Measurements from ENCODE around the gene SEZ6L2.
"Not testable (repeated sequence)": the region's sequence is repeated elsewhere in the genome, so short reads cannot be mapped to it uniquely, and the experiment has no call there.

Gene SEZ6L2

DNA sequence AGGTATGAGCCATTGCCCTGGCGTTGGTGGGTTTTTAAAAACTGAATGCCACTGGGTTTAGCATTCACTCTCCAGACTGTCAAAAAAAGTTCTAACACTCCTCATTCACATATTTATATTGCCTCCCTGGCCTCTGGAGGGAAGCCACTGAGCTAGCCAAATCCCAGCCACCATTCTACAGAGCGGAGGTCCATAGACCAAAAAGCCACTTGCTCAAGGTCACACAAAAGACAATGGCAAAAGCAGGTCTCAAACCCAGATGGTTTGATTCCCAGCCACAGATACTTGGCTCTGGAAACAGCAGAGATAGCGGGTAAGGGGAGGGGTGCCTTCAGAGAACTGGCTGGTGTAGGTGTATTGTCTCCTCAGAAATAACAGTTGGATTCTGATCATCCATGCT lies 18.3 kb downstream of the SEZ6L2 start:
- no peak for DNase-seq

DNA sequence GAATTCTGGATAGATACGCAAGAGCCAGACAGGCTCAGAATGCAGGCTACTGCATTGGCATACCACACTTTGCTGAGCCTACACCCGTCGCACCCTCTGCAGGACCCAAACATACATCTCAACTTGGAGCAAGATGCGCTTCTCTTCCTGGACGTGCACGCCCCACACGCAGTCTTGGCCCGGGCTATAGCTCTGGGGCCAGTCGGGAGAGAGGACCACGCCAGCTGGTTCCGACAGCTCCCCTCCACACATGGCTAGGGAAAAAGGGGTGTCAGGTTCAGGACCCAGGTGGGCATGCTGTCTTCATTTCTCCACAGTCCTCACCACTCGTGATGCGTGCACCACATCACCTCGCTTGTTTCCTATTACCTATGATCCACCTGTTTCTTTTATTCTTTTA lies 21.2 kb downstream of the SEZ6L2 start:
- DNase-seq, result no peak

DNA sequence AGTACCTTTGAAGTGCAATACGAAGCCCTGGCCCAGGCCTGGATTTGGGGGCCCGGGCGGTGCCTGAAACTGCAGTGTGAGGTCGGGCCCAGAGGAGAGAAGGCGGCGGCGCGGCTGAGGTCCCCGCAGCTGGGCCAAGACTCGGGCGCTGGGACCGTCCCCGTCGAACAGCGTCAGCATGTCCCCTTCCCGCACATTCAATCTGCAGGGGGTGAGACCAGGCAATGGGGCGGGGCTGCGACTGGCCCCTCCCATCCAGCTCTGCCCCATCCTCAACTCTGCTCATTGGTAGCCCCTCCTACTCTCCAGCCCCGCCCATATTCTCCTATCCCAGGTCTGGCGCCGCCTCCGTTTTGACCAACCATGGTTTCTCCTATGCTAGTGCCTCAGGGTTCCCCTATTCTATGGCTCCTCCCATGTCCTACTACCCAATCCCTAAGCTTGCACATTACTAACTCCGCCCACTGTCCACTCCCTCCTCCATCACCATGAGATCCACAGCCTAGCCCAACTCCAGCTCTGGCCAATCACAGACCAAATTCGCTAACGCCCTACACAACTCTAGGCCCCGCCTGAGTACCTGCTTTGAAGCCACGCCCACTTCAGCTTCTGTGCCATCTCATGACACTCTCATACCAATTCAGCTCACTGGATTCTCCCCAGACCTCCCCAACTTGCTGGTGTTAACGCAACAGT lies 21.9 kb downstream of the SEZ6L2 start:
- peak in 1 of 4 experiments; percentile 18 for DNase-seq

DNA sequence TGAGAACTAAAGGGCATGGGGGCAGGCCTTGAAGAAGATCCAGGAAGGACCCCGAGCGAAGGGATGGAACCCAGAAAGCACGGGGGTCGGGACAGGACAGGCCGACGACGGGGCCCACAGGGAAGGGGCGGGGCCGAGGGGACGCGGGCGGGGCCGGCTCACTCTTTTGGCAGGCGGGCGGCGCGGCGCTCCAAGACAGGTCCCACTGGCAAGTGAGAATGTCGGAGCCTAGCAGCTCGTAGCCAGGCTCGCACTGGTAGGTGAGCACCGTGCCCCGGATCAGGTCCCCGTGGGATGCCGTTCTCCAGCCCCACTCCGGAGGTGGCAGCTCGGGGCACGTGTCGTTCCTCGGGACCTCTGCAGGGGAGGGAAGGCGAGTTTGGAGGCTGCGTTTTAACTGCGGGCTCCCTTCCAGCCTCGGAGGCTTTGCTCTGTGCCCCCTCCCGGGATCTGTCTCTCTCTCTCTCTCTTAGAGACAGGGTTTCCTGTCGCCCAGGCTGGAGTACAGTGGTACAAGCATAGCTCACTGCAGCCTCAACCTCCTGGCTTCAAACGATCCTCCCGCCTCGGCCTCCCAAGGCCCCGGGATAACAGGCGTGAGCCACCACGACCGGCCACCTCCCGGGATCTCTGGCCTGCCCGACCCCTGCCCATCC lies 22.6 kb downstream of the SEZ6L2 start:
- peak in 1 of 4 experiments; percentile 10 for DNase-seq

DNA sequence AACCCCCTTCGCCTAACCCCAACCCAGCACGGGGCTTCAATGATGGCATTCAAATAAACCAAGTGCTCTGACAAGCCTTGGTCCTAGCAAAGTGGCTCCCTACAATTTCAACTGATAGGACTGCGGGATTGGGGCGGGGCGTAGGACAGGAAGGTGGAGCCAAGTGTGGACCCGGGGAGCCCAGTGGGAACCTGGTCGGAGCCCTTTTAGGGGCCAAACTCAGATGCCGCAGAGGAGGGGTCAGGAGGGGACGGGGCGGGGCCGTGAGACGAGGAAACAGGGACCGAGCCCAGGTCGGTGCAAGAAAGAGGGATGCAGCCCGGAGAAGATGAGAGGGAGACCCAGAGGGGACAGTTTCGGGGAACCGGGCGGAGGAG lies 23.1 kb downstream of the SEZ6L2 start:
- no peak for DNase-seq

DNA sequence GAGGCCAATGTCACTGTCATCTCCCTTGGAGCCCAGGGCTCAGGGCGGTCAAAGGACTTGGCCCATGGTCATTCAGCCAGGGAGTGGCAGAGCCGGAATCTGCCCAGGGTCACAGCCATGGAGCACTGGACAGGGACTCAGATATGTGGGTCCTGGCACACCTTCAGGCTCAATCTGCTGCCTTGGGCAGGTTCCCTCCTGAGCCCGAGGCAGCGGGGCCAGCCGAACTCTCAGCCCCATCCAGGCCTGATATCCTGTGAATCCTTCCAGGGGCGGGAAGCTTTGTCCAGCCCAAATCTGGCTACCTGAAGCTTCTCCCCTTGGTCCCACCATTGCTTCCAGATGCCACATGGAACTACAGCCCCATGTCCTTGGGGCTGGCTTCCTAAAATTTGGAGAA lies 24.1 kb downstream of the SEZ6L2 start:
- no peak for DNase-seq

DNA sequence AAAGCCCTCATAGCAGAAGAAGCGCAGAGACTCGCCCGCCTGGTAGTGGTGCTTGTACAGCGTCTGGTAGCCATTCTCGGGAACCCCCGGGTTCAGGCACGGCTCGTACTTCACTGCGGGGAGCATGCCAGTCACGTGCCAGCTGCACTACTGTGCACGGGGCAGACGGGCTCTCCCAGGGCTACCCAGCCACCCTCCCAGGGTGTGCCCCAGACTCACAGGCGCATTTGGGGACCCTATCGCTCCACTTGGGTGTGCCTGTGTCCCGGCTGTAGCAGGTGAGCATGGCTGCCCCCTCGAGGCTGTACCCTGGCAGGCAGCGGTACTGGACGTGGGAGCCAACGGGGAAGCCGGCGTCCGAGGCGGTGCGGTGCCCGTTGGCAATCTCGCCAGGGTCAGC lies 26.0 kb downstream of the SEZ6L2 start:
- no peak for DNase-seq

DNA sequence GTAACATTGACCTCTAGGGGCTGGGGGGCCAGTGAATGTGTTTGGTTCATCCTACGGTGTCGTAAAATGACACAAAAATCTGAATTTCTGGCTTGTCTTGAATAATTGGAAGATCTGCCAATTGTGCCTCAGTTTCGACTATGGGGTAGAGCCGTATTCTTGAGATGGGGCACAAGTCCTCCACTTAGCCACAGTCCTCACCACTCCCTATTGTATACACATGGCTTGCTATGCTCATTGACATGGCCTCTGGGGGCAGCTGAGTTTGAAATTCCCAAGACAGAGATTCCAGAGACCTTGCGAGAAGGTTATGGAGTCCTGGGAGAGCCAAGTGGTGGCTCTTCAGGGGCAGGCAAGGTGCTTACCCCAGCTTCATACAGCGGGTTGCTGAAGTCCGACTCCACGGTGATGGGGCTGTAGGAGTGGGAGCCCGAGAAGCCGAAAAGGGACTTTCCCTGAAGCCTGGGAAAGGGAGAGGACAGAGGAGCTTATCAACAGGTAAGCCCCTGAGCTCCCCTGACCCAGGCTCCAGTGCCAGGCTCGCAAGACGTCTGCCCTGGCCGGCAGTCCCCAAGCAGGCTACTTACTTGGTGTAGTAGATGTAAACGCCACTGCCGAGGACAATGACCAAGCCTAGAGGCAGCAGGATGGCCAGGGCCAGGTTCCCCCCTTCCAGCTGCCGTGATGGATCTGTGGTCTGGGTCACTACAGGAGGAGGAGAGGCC lies 27.4 kb downstream of the SEZ6L2 start:
- DNase-seq, result no peak

DNA sequence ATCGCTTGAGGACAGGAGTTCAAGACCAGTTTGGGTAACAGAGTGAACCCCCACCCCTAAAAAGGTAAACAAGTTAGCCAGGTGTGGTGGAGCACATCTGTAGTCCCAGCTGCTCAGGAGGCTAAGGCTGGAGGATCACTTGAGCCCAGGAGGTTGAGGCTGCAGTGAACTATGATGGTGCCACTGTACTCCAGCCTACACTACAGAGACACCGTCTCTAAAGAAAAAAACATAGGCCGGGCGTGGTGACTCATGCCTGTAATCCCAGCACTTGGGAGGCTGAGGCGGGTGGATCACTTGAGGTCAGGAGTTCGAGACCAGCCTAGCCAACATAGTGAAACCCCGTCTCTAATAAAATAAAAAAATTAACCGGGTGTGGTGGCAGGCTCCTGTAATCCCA lies 30.3 kb downstream of the SEZ6L2 start:
- not testable (repeated sequence) for DNase-seq

DNA sequence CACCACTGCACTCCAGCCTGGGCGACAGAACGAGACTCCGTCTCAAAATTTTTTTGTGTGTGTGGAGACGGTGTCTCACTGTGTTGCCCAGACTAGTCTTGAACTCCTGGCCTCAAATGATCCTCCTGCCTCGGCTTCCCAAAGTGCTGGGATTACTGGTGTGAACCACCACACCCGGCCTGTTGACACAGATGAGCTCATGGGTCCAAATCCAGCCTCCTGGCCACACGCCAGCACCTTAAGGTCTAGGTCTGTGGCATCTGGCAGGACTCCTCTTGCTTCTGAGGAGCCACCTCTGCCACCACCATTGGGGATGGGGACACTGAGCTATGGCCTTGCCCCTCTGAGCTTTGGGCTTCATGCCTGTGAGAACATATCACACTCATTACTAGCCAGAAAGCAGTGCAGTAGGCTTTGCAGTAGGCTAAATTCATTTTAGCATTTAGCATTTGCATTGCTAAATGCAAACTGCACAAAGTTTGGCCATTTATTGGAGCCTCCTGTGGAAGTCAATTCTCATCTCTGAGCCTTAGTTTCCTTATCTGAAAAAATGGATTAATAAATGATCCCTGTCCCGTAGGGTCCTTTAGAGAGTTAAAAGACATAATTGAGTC lies 30.8 kb downstream of the SEZ6L2 start:
- no peak for DNase-seq

DNA sequence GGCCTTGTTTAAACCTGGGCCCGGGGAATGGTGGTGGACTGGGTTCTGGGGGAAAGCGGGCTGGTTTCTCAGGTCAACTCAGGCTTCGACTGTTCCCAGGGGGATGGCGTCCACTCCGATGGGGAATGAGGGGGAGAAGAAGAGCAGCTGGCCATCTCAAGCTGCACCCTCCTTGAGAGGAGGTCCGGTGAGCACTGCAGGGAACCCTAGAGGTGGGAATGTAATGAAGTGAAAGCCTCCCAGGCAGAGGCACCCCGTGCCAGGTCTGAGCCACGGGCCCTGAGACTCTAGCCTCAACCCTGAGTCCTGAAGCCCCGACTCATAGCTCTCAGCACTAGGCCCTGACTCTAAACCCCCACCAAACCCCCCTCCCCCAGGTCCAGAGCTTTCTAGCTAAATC lies 35.1 kb downstream of the SEZ6L2 start:
- no peak for DNase-seq

DNA sequence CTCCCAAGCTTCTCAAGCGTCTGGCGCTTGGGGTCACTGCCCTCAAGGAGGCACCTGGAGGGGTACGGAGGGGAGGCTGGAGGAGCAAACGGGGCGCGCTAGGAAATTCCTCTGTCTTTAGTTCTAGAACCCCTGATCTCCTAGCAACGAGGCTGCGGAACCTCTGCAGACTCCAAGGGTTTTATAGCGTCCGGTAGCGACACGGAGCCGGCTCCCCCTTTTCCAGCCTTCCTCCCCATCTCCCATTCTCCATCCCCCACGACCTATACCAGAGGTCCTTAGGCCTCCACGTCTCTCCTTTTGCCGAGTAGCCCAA lies 35.7 kb downstream of the SEZ6L2 start:
- no peak for DNase-seq

DNA sequence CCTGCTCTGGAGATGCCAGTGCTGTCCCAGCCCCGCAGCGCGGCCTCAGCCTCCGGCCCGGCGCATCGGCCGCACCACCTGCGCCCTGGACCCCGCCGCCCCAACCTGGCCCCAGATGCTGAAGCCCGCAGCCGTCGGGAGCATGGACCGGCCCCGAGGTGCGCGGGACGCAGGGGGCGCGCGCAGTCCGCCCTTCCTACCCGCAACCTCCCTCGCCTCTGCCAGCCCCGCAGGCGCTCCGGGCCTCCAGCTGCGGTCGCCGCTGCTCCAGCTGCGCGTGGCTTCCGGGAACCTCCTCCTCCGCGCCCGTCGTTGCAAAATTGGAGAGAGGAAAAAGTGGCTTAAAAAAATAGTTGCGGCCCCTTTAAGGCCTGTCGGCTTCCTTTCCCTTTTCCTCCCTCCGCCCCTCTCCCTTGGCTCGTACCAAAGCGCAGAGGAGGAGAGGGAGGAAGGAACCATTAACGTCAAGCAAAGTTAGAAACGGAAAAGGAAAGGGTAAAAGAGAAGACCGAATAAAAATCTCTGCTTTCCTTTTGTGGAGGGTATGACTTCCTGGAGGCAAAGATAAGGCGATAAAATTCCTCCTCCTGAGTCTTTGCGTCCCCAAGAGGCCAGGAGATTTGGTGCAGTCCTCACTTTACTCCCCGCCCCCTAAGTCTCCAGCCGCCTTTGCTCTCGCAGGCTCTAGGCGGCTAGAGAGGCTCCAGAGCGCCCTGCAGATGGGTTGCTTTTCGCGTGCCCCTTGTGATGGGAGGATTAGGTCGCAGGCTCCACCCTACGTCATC lies 36.3 kb downstream of the SEZ6L2 start, which contains the start of gene CDIPT:
Gene CDIPT, minus strand, starts transcription at position 343 of the 785 bp plus-strand sequence. CDS start 369 bp downstream, outside the sequence.
- peak; percentile 64 to 87 (median 82) for DNase-seq

DNA sequence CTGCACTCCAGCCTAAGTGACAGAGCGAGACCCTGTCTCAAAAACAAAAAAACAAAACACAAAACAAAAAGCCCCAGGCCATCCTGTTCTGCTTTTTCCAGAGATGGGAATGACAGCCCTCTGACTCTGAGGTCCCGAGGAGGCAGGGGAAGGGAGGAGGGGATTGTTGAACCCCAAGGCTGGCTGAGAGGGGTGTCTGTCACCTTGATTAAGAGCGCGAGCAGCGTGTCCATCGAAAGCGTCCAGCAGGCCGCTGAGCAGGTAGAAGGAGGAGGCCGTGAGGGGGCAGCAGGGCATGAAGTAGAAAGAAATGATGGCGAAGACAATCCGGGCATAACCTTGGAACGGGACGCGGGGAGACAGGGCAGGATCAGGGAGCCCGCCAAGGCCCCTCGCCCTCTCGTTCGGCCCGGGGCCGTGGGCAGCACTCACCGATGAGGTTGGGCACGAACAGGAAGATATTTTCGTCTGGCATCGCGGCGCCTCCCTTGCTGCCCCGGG lies 36.9 kb downstream of the SEZ6L2 start:
- no peak for DNase-seq

DNA sequence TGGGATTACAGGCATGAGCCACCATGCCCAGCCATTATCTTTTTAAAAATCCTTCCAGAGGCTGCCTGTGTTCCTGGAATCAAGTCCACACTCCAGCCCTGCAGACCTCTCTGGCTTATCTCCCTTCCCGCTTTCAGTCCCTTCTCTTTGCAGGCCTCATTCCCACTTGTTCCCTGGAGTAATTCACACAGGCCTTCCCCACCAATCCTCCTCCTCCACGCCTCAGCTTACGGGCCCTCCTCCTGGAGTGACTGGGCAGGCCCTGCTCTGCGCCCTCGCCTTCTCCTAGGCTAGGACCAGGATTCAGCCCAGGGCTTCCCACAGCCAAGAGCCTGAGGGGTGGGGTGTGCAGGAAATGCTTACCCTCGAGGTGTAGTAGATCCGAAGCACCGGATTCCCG lies 39.1 kb downstream of the SEZ6L2 start:
- DNase-seq, result no peak

DNA sequence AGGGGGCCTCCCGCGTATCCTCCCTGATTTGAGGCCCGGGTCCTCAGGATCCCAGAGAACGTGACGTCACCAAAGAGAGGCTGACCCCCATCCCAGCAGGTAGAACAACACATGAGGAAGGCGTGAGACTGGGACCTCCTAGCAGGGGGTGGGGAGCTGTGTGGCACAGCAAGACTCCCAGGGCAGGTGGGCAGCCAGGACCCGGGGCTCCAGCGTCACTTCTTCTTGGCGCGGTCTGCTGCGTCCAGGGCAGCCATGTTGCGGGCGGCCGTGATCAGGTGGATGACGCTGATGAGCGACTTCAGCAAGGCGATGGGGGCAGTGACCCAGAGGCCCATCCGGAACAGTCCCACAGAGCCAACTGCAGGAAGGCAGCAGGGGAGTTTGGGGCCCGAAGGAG lies 40.4 kb downstream of the SEZ6L2 start:
- DNase-seq, result no peak

DNA sequence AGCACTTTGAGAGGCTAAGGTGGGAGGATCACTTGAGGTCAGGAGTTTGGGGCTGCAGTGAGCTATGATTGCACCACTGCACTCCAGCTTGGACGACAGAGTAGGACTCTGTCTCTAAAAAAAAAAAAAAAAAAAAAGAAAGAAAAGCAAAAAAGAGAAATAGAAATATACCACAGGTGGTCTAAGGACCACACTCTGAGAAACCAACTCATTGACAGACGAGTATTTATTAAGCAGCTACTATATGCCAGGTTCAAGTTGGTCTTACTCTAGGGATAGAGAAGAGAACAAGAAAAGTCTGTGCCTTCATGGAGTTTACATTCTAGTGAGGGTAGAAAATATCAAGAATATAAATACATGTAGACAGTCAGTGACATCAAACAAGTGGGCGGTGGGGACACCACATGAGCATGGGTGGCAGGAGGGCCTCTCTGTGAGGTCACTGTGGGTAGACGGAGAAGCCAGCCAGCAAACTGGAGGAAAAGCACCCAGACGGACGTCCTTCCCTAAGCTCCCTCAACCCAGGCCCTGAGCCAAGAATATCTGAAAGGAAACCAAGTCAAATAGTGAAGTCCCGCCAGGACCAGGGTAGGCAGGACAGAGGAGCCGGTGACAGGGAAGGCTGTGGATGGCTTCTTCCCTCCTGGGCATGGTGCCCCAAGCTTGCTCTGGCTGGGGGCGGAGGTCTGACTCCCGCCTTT lies 41.1 kb downstream of the SEZ6L2 start:
- DNase-seq, result no peak

DNA sequence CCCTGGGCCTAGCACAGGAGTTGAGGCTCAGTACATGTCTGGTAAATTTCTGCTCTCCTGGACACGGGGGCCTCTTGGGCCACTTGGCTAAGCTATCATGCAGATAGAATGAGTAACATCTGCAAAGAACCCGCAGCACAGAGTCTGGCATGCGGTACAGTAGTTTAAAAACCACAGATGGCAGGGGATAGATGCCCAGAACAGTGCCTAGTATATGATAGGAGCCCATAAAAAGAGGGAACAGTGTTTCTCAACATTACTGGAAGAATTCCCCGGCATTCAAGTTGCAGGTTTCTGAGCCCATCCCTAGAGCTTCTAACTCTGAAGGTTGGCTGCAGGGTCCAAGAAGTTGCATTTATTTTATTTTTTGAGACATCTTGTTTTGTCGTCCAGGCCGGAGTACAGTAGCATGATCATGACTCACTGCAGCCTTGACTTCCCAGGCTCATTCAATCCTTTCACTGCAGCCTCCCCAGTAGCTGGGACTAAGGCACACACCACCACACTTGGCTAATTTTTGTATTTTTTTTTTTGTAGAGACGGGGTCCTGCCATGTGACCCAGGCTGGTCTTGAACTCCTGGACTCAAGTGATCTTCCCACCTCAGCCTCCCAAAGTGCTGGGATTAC lies 42.1 kb downstream of the SEZ6L2 start:
- no peak for DNase-seq

DNA sequence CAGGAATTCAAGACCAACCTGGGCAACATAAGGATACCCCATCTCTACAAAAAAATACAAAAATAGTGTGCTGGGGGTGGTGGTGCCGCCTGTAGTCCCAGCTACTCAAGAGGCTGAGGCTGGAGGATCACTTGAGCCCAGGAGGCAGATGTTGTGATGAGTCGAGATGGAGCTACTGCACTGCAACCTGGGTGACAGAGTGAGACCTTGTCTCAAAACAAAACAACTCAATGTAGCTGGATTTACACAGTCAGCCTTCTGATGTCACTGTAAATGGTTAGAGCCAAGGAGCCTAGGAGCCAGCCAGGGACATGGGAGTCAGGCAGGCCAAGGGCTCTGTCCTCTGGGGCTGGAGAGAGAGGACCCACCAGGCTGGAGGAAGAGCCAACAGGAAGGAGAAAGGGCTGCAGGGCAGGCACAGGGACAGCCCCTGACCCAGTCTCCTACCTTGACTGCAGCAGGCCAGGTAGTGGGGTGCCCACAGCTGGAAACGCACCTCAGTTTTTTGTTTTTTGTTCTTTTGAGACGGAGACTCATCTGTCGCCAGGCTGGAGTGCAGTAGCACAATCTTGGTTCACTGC lies 44.7 kb downstream of the SEZ6L2 start:
- no peak for DNase-seq

DNA sequence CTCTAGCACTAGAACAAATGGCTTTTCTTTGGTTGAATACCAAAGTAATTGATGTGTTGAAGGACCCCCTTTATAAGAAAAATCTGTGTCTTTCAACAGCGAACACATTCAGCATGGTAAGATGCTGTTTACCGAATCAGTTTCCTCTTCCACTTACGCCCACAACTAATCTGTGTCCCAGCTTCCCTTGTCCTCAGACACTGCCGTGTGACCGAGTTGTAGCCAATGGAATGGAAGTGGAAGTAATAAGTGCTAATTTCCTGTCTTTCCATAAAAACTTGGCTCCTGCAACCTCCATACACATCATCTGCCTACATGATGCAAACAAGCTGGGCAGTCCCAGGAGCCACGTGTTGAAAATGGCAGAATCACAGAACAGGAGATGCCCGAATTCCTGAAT lies 46.7 kb downstream of the SEZ6L2 start:
- no peak for DNase-seq

DNA sequence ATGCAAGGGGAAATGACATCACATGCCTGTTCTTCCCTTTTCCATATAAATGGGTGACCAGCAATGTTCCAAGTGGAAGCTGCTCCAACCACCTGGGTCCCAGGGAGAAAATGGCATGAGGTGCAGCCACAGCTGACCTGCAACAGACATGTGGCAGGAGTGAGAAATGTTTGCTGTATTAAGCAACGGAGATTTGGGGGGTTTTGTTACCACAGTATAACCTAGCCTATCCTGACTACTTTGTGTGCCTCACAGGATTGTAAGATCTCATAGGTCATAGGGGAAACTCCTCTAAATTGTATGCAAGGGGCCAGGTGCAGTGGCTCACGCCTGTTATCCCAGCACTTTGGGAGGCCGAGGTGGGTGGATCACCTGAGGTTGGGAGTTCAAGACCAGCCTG lies 48.4 kb downstream of the SEZ6L2 start:
- DNase-seq, result no peak

Measured in activated CD4-positive, CD25-positive, alpha-beta regulatory T cell (primary cell).